Natural killer cell (primary cell): ENCODE data around the gene SNTA1. TPM values are rescaled to one million over a fixed set of nuclear protein-coding genes. Genes with fewer than 3 reads are reported as not detected.
A peak's percentile ranks its signal among the peaks of the same experiment; 100 is the strongest.

Source experiments
- ATAC-seq, 3 donors: fragments of 150-1000 bp in 2 of 3; fragments of 200-7000 bp in 1 of 3; cut with Tn5 transposase; 1 replicate in 1 of 3; 2 replicates in 2 of 3; pipeline ENCODE4 v1.10.0; 2021; ENCODE audit warnings: mild to moderate bottlenecking in 2 of 3, moderate library complexity in 2 of 3
- DNase-seq, 2 donors: peaks; one replicate each; pipeline versions ENCODE4 v3.0.0 to v3.0.0-alpha.2; 2013 to 2021; ENCODE audit warnings: mixed read lengths in 1 of 2
- H3K27ac ChIP-seq: one replicate; pipeline ENCODE4 v1.5.1; 2013; ENCODE audit warnings: mild to moderate bottlenecking, low read length
- H3K27me3 ChIP-seq: one replicate; pipeline ENCODE4 v1.6.1; 2013; ENCODE audit warnings: low read length; ENCODE audit not compliant: control insufficient read depth, insufficient read depth
- H3K36me3 ChIP-seq: one replicate; pipeline ENCODE4 v1.6.1; 2013; ENCODE audit warnings: low read length; ENCODE audit not compliant: control insufficient read depth, insufficient read depth
- H3K4me1 ChIP-seq: one replicate; pipeline ENCODE4 v1.6.1; 2013; ENCODE audit warnings: low read length; ENCODE audit not compliant: control insufficient read depth, insufficient read depth
- H3K4me3 ChIP-seq: one replicate; pipeline ENCODE4 v1.5.1; 2013; ENCODE audit warnings: low read length
- H3K9me3 ChIP-seq: one replicate; pipeline ENCODE4 v1.6.1; 2013; ENCODE audit warnings: low read length; ENCODE audit not compliant: control insufficient read depth, insufficient read depth
- H3K27ac Mint-ChIP-seq, 2 donors: one replicate each; pipeline ENCODE4 v1.8.0; 2022; ENCODE audit warnings: mild to moderate bottlenecking in 2 of 2, mixed read lengths in 2 of 2, moderate library complexity in 1 of 2
- H3K27me3 Mint-ChIP-seq, 2 donors: one replicate each; pipeline ENCODE4 v1.8.0; 2022; ENCODE audit warnings: low read depth in 2 of 2, mixed read lengths in 2 of 2
- H3K36me3 Mint-ChIP-seq: one replicate; pipeline ENCODE4 v1.8.0; 2022; ENCODE audit warnings: mixed read lengths
- H3K4me1 Mint-ChIP-seq, 2 donors: one replicate each; pipeline ENCODE4 v1.8.0; 2022; ENCODE audit warnings: mixed read lengths in 2 of 2
- H3K4me3 Mint-ChIP-seq: one replicate; pipeline ENCODE4 v1.8.0; 2022; ENCODE audit warnings: mild to moderate bottlenecking, moderate library complexity, mixed read lengths
- H3K9me3 Mint-ChIP-seq, 2 donors: one replicate each; pipeline ENCODE4 v1.8.0; 2022; ENCODE audit warnings: mixed read lengths in 2 of 2
- CTCF ChIP-seq: fragments of 200-600 bp; IDR thresholded peaks from one replicate; pipeline ENCODE4 v1.8.0; 2022; ENCODE audit warnings: antibody characterized with exemption
- WGBS: methylation state at CpG from one replicate; pipeline ENCODE4 v1.1.7; 2013; ENCODE audit warnings: missing lambda C conversion rate; ENCODE audit not compliant: insufficient coverage; 5-methylcytosine and 5-hydroxymethylcytosine counted together
- intact Hi-C: fragments of 100-400 bp; cut with micrococcal nuclease; formaldehyde crosslinking; loops from one replicate; pipeline ENCODE4 v1.14.2; 2022
- total RNA-seq, 4 donors: library from RNA; stranded (reverse); fragments of 120-200 nt in 1 of 4; gene quantifications; one replicate each; pipeline versions ENCODE4 v1.2.3 to v1.2.4, GENCODE V29; 2013 to 2022

Gene SNTA1
- total RNA-seq, 3 donors from 2014 or later (not counting 1 experiment from before 2014, with no cell fraction given): 1.2 to 2.4 (median 1.8) TPM

- peaks cover 0 to 2% of the 10 kb centered on the region in 2 donors for H3K27me3 Mint-ChIP-seq
- no peaks in the 10 kb centered on the region for H3K9me3 ChIP-seq
- 92% methylated on average over 6 of the region's 6 CpGs for WGBS
- H3K4me3 ChIP-seq: no peak overlapping the region
- H3K27ac ChIP-seq: no peak overlapping the region
- H3K4me3 Mint-ChIP-seq: no peak overlapping the region
- ATAC-seq (no peak), DNase-seq (no peak)
- no peaks in the 10 kb centered on the region for H3K4me1 Mint-ChIP-seq
- H3K4me1 ChIP-seq: no peaks in the 10 kb centered on the region
- H3K27me3 ChIP-seq: no peaks in the 10 kb centered on the region
- intact Hi-C loops: no loop called here
- no peaks in the 10 kb centered on the region for H3K36me3 Mint-ChIP-seq
- H3K27ac Mint-ChIP-seq: no peak overlapping the region
- H3K36me3 ChIP-seq: no peaks in the 10 kb centered on the region
- TF ChIP-seq CTCF: no peak
- H3K9me3 Mint-ChIP-seq: no peaks in the 10 kb centered on the region
Observed at GRCh38 chr20:33482581-33482980, 39.0 kb upstream of the SNTA1 start.

DNA sequence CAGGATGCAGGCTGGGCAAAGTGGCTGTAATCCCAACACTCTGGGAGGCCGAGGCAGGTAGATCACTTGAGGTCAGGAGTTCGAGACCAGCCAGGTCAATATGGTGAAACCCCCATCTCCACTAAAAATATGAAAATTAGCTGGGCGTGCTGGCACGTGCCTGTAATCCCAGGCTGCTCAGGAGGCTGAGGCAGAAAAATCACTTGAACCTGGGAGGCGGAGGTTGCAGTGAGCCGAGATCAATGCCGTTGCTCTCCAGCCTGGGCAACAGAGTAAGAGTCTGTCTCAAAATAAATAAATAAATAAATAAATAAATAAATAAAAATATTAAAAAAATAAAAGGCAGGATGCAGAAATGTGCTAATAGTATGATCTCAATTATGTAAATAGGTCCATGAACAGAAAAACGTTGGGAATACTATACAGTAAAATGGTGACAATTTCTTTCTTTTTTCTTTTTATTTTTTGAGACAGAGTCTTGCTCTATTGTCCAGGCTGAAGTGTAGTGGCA, 37.9 kb upstream of the SNTA1 start:
- no peaks in the 10 kb centered on the region for H3K9me3 ChIP-seq
- H3K27me3 ChIP-seq: no peaks in the 10 kb centered on the region
- H3K4me3 Mint-ChIP-seq: no peak overlapping the region
- no peaks in the 10 kb centered on the region for H3K36me3 ChIP-seq
- H3K4me1 ChIP-seq: no peaks in the 10 kb centered on the region
- no peaks in the 10 kb centered on the region for H3K36me3 Mint-ChIP-seq
- H3K27ac ChIP-seq: no peak overlapping the region
- no peak overlapping the region for H3K4me3 ChIP-seq
- peaks cover 0 to 2% of the 10 kb centered on the region in 2 donors for H3K27me3 Mint-ChIP-seq
- 96% methylated on average over 8 of the region's 8 CpGs for WGBS
- intact Hi-C loops: no loop called here
- TF ChIP-seq CTCF: no peak
- DNase-seq: no peak
- no peaks in the 10 kb centered on the region for H3K9me3 Mint-ChIP-seq
- no peak for ATAC-seq
- no peak overlapping the region for H3K27ac Mint-ChIP-seq
- H3K4me1 Mint-ChIP-seq: no peaks in the 10 kb centered on the region

DNA sequence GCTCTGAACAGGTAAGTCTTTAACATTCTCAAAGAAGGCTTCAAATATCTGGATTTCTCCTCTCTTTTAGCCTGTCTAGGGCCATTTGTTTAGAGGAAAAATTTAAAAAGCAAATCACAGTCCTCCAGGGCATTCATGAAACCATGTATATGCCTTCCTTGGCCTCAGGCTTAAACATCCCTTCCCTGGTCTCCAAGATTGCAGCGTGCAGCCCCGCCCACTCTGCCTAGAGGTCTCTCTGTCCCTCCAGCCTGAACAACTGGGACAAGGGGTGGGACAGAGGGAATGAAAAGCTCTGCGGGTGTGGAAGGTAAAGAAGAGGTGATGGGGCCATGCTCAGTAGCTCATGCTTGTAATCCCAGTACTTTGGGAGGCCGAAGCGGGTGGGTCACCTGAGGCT, 36.5 kb upstream of the SNTA1 start:
- Mint-ChIP-seq H3K9me3 (no peaks in the 10 kb centered on the region), H3K36me3 (no peaks in the 10 kb centered on the region), H3K27ac (peak overlapping the region in 1 of 2 donors; percentile 28), H3K4me3 (no peak overlapping the region), H3K4me1 (no peaks in the 10 kb centered on the region), H3K27me3 (peaks cover 0 to 2% of the 10 kb centered on the region in 2 donors)
- ATAC-seq: no peak
- Histone ChIP-seq H3K4me3 (no peak overlapping the region), H3K9me3 (no peaks in the 10 kb centered on the region), H3K27ac (no peak overlapping the region), H3K27me3 (no peaks in the 10 kb centered on the region), H3K4me1 (no peaks in the 10 kb centered on the region), H3K36me3 (no peaks in the 10 kb centered on the region)
- DNase-seq: no peak
- intact Hi-C loops: no loop called here
- TF ChIP-seq CTCF: no peak
- WGBS: 95% methylated on average over 5 of the region's 5 CpGs
